NCI-H82 treated with DMSO at 0.1 percent for 48 hours (cell line): ENCODE results near the gene LTA4H.
"Not testable (repeated sequence)": the region's sequence is repeated elsewhere in the genome, so short reads cannot be mapped to it uniquely, and the experiment has no call there.

Source experiments
- DNase-seq: peaks from one replicate; lab custom pipeline; 2025; ENCODE audit not compliant: unreplicated experiment; lab: John Stamatoyannopoulos, UW

LTA4H gene

GRCh38 chr12:95995238-95996031 lies 40.0 kb downstream of the LTA4H start:
- DNase-seq, result no peak

GRCh38 chr12:95994476-95994875 lies 40.9 kb downstream of the LTA4H start:
- no peak for DNase-seq

GRCh38 chr12:95993907-95994306 lies 41.5 kb downstream of the LTA4H start:
- DNase-seq, result no peak

GRCh38 chr12:95990136-95990535 lies 45.3 kb downstream of the LTA4H start:
- no peak for DNase-seq

- no peak for DNase-seq
Observed at GRCh38 chr12:95989504-95990123, 45.8 kb downstream of the LTA4H start.

- no peak for DNase-seq
Observed at GRCh38 chr12:95988506-95989275, 46.7 kb downstream of the LTA4H start.

- no peak for DNase-seq
Observed at GRCh38 chr12:95986635-95987570, 48.5 kb downstream of the LTA4H start.

GRCh38 chr12:95984682-95985081 lies 50.7 kb downstream of the LTA4H start:
- DNase-seq, result no peak

GRCh38 chr12:95982602-95983001 lies 52.8 kb downstream of the LTA4H start:
- no peak for DNase-seq

GRCh38 chr12:95980437-95980836 lies 55.0 kb downstream of the LTA4H start:
- DNase-seq, result no peak

GRCh38 chr12:95978774-95979173 lies 56.6 kb downstream of the LTA4H start:
- no peak for DNase-seq

- DNase-seq, result no peak
Observed at GRCh38 chr12:95978351-95978750, 57.0 kb downstream of the LTA4H start.

- DNase-seq, result no peak
Observed at GRCh38 chr12:95977764-95978305, 57.6 kb downstream of the LTA4H start.

GRCh38 chr12:95976416-95976832 lies 59.0 kb downstream of the LTA4H start:
- DNase-seq, result no peak

GRCh38 chr12:95975491-95975890 lies 59.9 kb downstream of the LTA4H start:
- no peak for DNase-seq

GRCh38 chr12:95974358-95974757 lies 61.0 kb downstream of the LTA4H start:
- no peak for DNase-seq

- DNase-seq, result no peak
Observed at GRCh38 chr12:95972832-95973456, 62.4 kb downstream of the LTA4H start.

GRCh38 chr12:95970905-95971304 lies 64.5 kb downstream of the LTA4H start:
- DNase-seq, result no peak

- DNase-seq, result not testable (repeated sequence)
Observed at GRCh38 chr12:95969116-95969515, 66.3 kb downstream of the LTA4H start.

- no peak for DNase-seq
Observed at GRCh38 chr12:95967301-95967700, 68.1 kb downstream of the LTA4H start.
